ENCODE measurements around the gene PLA2G2C.
"Not testable (repeated sequence)": the region's sequence is repeated elsewhere in the genome, so short reads cannot be mapped to it uniquely, and the experiment has no call there.

The PLA2G2C gene

GRCh38 chr1:20185834-20186782 is at the start of gene PLA2G2C, which contains the start of gene UBXN10:
Gene PLA2G2C (minus strand): TSS chr1:20186518. CDS start chr1:20177363, 9,155 bp downstream.
Gene UBXN10 (plus strand): TSS chr1:20186096. CDS start chr1:20190562, 4,466 bp downstream.
- peak within 1 kb of the TSS; percentile 89 for H3K27ac ChIP-seq
- H3K9me3 ChIP-seq, result no peaks in the 10 kb centered on the region
- H3K4me1 ChIP-seq, result peaks cover 72% of the 10 kb centered on the region
- peak within 1 kb of the TSS; percentile 68 for H3K4me3 ChIP-seq
- peak within 1 kb of the TSS; percentile 99 for H3K4me2 ChIP-seq
- no peaks in the 10 kb centered on the region for H3K36me3 ChIP-seq
- no peaks in the 10 kb centered on the region for H4K20me1 ChIP-seq
- H3K27me3 ChIP-seq, result no peaks in the 10 kb centered on the region
- no peak for TF ChIP-seq Cebpa-rat (IDR thresholded peaks at IDR 0.05)
- peak within 1 kb of the TSS; percentile 80 for H3K9ac ChIP-seq

GRCh38 chr1:20234788-20235535 is 48.6 kb upstream of the PLA2G2C start:
- H3K9me3 ChIP-seq, result no peaks in the 10 kb centered on the region
- H3K4me2 ChIP-seq, result no peak overlapping the region
- H3K27ac ChIP-seq, result no peak overlapping the region
- no peak for TF ChIP-seq Cebpa-rat (IDR thresholded peaks at IDR 0.05)
- H3K9ac ChIP-seq, result no peak overlapping the region
- no peaks in the 10 kb centered on the region for H3K27me3 ChIP-seq
- no peak overlapping the region for H3K4me3 ChIP-seq
- H3K36me3 ChIP-seq, result no peaks in the 10 kb centered on the region
- H3K4me1 ChIP-seq, result peaks cover 28% of the 10 kb centered on the region
- no peaks in the 10 kb centered on the region for H4K20me1 ChIP-seq

GRCh38 chr1:20233866-20234265 is 47.5 kb upstream of the PLA2G2C start:
- Histone ChIP-seq H3K4me3 (no peak overlapping the region), H3K9ac (no peak overlapping the region), H3K9me3 (no peaks in the 10 kb centered on the region), H3K27me3 (no peaks in the 10 kb centered on the region), H3K27ac (no peak overlapping the region), H4K20me1 (no peaks in the 10 kb centered on the region), H3K4me2 (no peak overlapping the region), H3K36me3 (no peaks in the 10 kb centered on the region), H3K4me1 (peaks cover 28% of the 10 kb centered on the region)
- TF ChIP-seq Cebpa-rat (IDR thresholded peaks at IDR 0.05), result no peak

- no peak overlapping the region for H3K9ac ChIP-seq
- no peak overlapping the region for H3K4me3 ChIP-seq
- no peak overlapping the region for H3K4me2 ChIP-seq
- H3K36me3 ChIP-seq, result no peaks in the 10 kb centered on the region
- no peaks in the 10 kb centered on the region for H4K20me1 ChIP-seq
- H3K4me1 ChIP-seq, result peaks cover 28% of the 10 kb centered on the region
- no peak for TF ChIP-seq Cebpa-rat (IDR thresholded peaks at IDR 0.05)
- H3K27me3 ChIP-seq, result no peaks in the 10 kb centered on the region
- no peak overlapping the region for H3K27ac ChIP-seq
- H3K9me3 ChIP-seq, result no peaks in the 10 kb centered on the region
Measured at GRCh38 chr1:20233394-20233793, 47.1 kb upstream of the PLA2G2C start.

- H3K9me3 ChIP-seq, H3K9ac ChIP-seq, H3K27ac ChIP-seq, H3K4me3 ChIP-seq, H3K36me3 ChIP-seq, H3K4me2 ChIP-seq, H4K20me1 ChIP-seq, H3K27me3 ChIP-seq: not testable (repeated sequence)
- H3K4me1 ChIP-seq, result peaks cover 21% of the 10 kb centered on the region
Measured at GRCh38 chr1:20232564-20232963, 46.2 kb upstream of the PLA2G2C start.

- no peaks in the 10 kb centered on the region for H3K9me3 ChIP-seq
- H3K4me3 ChIP-seq, result no peak overlapping the region
- H3K4me1 ChIP-seq, result peaks cover 14% of the 10 kb centered on the region
- H3K4me2 ChIP-seq, result no peak overlapping the region
- no peak overlapping the region for H3K27ac ChIP-seq
- H3K36me3 ChIP-seq, result no peaks in the 10 kb centered on the region
- no peaks in the 10 kb centered on the region for H4K20me1 ChIP-seq
- no peak overlapping the region for H3K9ac ChIP-seq
- TF ChIP-seq Cebpa-rat (IDR thresholded peaks at IDR 0.05), result no peak
- H3K27me3 ChIP-seq, result no peaks in the 10 kb centered on the region
Measured at GRCh38 chr1:20229171-20229570, 42.9 kb upstream of the PLA2G2C start.

GRCh38 chr1:20228314-20228825 is 42.1 kb upstream of the PLA2G2C start:
- H3K4me1 ChIP-seq, result peaks cover 14% of the 10 kb centered on the region
- no peak overlapping the region for H3K9ac ChIP-seq
- no peaks in the 10 kb centered on the region for H4K20me1 ChIP-seq
- H3K4me3 ChIP-seq, result no peak overlapping the region
- no peak overlapping the region for H3K27ac ChIP-seq
- no peaks in the 10 kb centered on the region for H3K36me3 ChIP-seq
- H3K9me3 ChIP-seq, result no peaks in the 10 kb centered on the region
- H3K27me3 ChIP-seq, result no peaks in the 10 kb centered on the region
- no peak for TF ChIP-seq Cebpa-rat (IDR thresholded peaks at IDR 0.05)
- H3K4me2 ChIP-seq, result no peak overlapping the region

- no peak for TF ChIP-seq Cebpa-rat (IDR thresholded peaks at IDR 0.05)
- Histone ChIP-seq H3K9ac (no peak overlapping the region), H3K9me3 (no peaks in the 10 kb centered on the region), H4K20me1 (no peaks in the 10 kb centered on the region), H3K4me2 (no peak overlapping the region), H3K27me3 (no peaks in the 10 kb centered on the region), H3K4me1 (peaks cover 14% of the 10 kb centered on the region), H3K4me3 (no peak overlapping the region), H3K36me3 (no peaks in the 10 kb centered on the region), H3K27ac (no peak overlapping the region)
Measured at GRCh38 chr1:20227704-20228103, 41.4 kb upstream of the PLA2G2C start.

- H4K20me1 ChIP-seq, result no peaks in the 10 kb centered on the region
- no peaks in the 10 kb centered on the region for H3K4me1 ChIP-seq
- no peaks in the 10 kb centered on the region for H3K27me3 ChIP-seq
- no peak overlapping the region for H3K4me3 ChIP-seq
- H3K36me3 ChIP-seq, result no peaks in the 10 kb centered on the region
- no peak overlapping the region for H3K27ac ChIP-seq
- TF ChIP-seq Cebpa-rat (IDR thresholded peaks at IDR 0.05), result no peak
- no peaks in the 10 kb centered on the region for H3K9me3 ChIP-seq
- H3K9ac ChIP-seq, result no peak overlapping the region
- no peak overlapping the region for H3K4me2 ChIP-seq
Measured at GRCh38 chr1:20224546-20224945, 38.2 kb upstream of the PLA2G2C start.
